Fibroblast of skin of right quadriceps (primary cell): Measurements from ENCODE around the gene CELSR2.
A peak's percentile ranks its signal among the peaks of the same experiment; 100 is the strongest.

Experiments used
- DNase-seq: peaks from one replicate; pipeline ENCODE4 v3.0.0-alpha.2; 2013

The CELSR2 gene

DNA sequence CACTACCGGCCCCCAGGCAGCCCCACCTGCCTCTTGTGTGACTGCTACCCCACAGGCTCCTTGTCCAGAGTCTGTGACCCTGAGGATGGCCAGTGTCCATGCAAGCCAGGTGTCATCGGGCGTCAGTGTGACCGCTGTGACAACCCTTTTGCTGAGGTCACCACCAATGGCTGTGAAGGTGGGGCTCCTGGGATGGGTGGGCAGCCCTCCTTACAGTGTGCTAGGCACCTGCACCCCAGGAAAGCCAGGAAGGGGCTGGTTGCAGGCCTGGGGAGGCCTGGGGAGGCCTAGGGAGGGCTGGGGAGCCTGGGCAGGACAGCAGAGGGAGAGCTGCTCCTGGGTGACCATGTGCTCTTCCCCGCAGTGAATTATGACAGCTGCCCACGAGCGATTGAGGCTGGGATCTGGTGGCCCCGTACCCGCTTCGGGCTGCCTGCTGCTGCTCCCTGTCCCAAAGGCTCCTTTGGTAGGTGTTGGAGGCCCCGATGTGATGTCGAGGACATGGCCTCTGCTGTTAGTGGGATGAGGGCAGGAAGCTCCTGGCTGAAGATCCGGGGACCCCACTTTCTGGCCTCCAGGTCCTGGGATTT is 16.5 kb downstream of the CELSR2 start:
- DNase-seq, result no peak

DNA sequence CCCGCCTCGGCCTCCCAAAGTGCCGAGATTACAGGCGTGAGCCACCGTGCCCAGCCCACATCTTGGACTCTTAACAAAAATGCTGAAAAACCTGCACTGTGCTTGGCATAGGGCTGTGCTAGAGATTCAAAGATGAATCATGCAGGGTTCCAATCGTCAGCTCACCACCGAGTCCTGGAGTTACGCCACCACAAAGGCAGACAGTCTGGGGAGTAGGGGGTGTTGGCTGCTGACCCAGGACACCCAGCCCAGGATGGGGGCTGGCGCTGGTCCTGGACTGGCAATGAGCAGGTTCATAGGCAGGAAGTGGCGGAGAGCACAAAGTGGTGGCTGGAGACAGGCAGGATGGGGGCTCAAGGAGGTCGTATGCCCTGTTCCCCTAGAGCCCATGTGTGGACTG is 17.6 kb downstream of the CELSR2 start:
- DNase-seq, result peak; percentile 59

DNA sequence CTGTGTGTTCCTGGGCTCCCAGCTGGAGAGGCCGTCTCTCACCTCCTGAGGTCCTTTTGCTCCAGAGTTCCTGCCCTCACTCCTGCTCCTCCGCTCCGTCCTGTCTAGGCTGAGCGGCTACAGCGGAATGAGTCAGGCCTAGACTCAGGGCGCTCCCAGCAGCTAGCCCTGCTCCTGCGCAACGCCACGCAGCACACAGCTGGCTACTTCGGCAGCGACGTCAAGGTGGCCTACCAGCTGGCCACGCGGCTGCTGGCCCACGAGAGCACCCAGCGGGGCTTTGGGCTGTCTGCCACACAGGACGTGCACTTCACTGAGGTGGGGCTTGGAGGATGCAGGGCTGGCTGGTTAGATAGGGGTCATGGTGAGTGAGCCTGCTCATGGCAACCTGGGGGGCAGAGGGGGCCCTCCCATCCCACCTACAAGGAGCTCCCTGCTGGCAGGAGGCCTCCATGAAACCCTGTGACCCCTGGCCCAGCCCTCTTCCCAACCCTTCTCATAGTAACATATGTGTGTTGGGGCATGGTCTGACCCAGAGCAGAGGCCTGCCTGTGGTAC is 18.5 kb downstream of the CELSR2 start:
- DNase-seq, result no peak

DNA sequence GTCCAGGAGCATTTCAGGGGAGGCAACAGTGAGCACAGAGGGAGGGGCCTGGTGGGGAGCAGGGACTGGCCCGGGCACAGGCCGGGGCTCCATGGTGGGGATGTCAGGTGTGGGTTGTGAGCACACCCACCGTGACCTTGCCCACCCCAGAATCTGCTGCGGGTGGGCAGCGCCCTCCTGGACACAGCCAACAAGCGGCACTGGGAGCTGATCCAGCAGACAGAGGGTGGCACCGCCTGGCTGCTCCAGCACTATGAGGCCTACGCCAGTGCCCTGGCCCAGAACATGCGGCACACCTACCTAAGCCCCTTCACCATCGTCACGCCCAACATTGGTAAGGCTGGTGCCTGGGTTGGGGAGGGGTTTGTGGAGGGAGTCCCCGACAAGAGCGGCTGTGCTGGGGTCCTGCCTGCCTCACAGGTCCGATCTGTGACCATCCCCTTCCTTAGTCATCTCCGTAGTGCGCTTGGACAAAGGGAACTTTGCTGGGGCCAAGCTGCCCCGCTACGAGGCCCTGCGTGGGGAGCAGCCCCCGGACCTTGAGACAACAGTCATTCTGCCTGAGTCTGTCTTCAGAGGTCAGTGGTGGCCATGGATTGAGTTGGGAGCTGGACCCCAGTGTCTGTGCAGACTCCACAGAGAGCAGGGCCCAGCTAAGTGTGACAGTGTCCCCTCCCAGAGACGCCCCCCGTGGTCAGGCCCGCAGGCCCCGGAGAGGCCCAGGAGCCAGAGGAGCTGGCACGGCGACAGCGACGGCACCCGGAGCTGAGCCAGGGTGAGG is 19.3 kb downstream of the CELSR2 start:
- DNase-seq, result no peak

DNA sequence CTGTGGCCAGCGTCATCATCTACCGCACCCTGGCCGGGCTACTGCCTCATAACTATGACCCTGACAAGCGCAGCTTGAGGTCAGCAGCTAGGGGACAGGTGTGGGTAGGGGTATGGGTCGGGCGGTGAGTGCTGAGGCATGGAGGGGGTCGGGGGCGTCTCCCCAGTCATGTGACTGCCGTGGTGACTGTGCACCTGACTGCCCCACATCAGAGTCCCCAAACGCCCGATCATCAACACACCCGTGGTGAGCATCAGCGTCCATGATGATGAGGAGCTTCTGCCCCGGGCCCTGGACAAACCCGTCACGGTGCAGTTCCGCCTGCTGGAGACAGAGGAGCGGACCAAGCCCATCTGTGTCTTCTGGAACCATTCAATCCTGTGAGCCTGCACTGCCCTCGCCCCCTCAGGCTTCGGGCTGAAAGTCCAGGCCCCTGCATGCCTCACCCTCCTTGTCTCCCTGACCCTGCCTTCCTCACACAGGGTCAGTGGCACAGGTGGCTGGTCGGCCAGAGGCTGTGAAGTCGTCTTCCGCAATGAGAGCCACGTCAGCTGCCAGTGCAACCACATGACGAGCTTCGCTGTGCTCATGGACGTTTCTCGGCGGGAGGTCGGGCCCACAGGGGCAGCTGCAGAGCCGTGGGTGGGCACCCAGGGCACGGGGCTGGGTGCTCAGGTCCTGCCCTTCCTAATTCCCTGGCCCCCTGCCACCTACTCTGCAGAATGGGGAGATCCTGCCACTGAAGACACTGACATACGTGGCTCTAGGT is 20.1 kb downstream of the CELSR2 start:
- no peak for DNase-seq

DNA sequence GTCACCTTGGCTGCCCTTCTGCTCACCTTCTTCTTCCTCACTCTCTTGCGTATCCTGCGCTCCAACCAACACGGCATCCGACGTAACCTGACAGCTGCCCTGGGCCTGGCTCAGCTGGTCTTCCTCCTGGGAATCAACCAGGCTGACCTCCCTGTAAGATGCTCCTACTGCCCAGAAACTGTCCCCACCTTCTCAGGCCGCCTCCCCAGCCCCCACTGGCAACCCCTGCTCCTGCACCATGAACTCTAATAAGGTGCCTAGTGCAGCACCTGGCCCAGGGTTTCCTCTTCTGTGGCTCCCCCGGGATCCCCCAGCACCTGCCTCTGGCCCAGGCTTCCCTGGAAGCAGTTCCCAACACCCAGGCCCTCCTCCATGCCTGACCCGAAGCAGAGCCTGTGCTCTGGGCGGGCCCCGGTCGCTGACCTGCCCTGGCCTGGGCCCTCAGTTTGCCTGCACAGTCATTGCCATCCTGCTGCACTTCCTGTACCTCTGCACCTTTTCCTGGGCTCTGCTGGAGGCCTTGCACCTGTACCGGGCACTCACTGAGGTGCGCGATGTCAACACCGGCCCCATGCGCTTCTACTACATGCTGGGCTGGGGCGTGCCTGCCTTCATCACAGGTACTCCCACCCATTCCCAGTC is 20.8 kb downstream of the CELSR2 start:
- DNase-seq, result no peak

DNA sequence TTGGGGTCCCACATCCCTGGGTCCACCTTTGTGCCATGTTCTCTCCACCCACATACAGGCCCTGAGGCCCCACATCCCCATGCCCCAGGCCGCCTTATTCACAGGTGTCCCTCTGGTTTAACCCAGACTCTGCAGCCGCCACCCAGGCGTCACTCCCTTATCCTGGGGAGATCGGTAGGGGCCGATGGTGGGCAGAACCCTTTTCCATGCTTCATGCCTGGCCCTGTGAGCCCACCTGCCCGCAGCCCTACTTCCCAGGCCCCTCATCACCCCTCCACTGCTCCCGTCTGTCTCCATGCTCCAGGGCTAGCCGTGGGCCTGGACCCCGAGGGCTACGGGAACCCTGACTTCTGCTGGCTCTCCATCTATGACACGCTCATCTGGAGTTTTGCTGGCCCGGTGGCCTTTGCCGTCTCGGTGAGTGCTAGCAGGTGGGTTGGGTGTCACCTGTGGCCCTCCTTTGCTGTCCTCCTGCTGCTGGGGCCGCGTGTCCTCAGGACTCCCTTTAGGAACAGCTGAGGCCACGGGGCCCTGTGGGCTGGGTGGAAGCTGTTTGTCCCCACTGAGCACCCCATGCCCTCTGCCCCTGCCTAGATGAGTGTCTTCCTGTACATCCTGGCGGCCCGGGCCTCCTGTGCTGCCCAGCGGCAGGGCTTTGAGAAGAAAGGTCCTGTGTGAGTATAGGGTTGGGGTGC is 21.4 kb downstream of the CELSR2 start:
- no peak for DNase-seq

DNA sequence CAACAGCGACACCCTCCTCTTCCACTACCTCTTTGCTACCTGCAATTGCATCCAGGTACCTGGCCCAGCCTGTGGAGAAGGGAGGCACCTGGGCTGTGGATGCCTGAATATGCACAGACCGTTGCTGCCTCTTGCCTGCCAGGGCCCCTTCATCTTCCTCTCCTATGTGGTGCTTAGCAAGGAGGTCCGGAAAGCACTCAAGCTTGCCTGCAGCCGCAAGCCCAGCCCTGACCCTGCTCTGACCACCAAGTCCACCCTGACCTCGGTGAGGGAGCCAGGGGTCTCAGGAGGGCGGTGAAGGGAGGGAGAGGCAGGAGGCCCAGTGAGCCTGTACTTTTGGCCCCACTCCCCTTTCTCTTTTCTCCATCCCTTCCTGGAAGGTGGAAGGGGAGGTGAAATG is 22.1 kb downstream of the CELSR2 start:
- DNase-seq, result no peak

DNA sequence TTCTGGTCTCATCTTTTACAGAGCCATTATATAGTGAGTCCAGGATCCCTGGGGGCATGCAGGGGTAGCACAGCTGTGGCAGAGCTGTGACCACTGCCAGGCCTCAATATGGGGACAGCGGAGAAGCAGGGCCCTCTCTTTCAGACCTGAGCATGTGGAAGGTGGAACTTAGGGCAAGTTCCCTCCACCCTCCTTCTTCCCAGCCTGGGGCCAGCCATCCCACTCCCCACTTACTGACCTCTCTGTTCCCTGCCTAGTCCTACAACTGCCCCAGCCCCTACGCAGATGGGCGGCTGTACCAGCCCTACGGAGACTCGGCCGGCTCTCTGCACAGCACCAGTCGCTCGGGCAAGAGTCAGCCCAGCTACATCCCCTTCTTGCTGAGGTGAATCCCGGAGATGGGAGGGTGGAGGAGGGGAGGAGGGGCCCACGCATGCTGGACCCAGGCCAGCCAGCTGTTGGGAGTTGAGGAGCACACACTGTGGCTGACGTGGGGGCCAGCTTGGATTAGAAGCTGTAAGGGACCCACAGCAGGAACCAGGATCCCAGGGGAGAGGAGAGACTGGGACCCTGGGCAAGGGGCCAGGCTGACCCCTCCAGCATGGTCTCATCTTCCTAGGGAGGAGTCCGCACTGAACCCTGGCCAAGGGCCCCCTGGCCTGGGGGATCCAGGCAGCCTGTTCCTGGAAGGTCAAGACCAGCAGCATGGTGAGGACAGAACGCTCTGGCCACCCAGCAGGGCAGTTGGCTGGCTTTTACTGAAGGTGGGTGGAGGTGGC is 22.9 kb downstream of the CELSR2 start:
- no peak for DNase-seq

DNA sequence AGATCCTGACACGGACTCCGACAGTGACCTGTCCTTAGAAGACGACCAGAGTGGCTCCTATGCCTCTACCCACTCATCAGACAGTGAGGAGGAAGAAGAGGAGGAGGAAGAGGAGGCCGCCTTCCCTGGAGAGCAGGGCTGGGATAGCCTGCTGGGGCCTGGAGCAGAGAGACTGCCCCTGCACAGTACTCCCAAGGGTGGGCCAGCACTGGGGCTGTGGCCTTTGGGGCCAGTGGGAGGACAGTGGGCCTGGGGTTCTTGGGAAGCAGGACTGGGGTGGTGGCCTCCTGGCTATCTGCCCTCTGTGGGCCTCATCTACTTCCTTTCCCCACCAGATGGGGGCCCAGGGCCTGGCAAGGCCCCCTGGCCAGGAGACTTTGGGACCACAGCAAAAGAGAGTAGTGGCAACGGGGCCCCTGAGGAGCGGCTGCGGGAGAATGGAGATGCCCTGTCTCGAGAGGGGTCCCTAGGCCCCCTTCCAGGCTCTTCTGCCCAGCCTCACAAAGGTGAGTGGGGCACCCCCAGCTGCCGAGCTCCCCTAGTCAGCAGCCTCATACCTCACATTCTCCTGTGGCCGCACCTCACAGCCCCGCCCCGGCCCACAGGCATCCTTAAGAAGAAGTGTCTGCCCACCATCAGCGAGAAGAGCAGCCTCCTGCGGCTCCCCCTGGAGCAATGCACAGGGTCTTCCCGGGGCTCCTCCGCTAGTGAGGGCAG is 23.6 kb downstream of the CELSR2 start:
- DNase-seq, result no peak

DNA sequence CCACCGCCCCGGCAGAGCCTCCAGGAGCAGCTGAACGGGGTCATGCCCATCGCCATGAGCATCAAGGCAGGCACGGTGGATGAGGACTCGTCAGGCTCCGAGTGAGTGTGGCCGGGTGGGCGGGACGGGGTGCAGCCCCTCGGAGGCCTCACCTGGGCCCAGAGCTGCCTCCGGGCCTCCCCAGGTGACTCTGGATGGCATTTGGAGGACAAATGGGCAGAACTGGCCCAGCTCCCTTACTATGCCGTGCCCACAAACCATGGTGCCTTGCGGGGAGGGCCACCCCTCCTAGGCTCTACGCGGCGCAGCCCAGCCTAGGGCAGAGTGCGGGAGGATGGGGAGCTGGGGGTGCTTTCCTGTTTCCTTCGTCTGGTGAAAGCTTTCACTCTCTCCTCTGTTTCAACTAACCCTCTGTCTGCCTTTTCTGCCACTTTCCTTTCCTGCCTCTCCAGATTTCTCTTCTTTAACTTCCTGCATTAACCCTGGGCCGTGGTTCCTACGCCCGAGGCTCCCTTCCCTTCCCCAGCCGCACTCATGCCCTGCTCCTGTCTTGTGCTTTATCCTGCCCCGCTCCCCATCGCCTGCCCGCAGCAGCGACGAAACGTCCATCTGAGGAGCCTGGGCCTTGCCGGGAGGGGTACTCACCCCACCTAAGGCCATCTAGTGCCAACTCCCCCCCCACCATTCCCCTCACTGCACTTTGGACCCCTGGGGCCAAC is 24.4 kb downstream of the CELSR2 start:
- no peak for DNase-seq

DNA sequence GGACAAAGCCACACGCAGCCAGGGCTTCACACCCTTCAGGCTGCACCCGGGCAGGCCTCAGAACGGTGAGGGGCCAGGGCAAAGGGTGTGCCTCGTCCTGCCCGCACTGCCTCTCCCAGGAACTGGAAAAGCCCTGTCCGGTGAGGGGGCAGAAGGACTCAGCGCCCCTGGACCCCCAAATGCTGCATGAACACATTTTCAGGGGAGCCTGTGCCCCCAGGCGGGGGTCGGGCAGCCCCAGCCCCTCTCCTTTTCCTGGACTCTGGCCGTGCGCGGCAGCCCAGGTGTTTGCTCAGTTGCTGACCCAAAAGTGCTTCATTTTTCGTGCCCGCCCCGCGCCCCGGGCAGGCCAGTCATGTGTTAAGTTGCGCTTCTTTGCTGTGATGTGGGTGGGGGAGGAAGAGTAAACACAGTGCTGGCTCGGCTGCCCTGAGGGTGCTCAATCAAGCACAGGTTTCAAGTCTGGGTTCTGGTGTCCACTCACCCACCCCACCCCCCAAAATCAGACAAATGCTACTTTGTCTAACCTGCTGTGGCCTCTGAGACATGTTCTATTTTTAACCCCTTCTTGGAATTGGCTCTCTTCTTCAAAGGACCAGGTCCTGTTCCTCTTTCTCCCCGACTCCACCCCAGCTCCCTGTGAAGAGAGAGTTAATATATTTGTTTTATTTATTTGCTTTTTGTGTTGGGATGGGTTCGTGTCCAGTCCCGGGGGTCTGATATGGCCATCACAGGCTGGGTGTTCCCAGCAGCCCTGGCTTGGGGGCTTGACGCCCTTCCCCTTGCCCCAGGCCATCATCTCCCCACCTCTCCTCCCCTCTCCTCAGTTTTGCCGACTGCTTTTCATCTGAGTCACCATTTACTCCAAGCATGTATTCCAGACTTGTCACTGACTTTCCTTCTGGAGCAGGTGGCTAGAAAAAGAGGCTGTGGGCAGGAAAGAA is 25.5 kb downstream of the CELSR2 start:
- DNase-seq, result peak; percentile 62

DNA sequence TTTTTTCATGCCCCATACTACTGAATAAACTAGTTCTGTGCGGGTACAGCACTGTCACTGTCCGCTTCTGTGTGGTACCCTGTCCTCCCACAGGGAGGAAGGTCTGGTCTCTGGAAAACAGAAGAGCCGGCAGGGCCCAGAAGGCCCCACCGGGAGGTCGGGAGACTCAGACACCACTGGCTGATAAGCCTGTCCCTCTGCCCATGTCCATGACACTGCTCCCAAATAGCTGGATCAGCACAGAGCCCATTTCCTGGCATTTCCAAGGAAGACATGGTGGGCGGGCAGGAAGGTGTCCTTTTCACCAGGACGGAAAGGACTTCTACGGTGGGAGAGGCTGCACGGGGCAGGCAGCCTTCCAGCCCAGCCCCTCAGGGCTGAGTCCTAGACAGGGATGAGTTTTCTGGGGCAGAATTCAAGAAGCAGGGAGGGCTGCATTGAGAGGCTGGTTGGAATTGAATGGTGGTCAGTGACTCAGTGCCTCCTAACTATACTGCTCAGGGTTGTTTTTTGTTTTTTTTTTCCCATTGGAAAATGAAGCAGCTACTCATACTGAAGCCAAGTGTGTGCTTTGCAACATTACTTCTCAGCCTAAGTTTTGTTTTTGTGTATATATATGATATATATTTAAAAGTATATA is 26.5 kb downstream of the CELSR2 start:
- peak; percentile 58 for DNase-seq

DNA sequence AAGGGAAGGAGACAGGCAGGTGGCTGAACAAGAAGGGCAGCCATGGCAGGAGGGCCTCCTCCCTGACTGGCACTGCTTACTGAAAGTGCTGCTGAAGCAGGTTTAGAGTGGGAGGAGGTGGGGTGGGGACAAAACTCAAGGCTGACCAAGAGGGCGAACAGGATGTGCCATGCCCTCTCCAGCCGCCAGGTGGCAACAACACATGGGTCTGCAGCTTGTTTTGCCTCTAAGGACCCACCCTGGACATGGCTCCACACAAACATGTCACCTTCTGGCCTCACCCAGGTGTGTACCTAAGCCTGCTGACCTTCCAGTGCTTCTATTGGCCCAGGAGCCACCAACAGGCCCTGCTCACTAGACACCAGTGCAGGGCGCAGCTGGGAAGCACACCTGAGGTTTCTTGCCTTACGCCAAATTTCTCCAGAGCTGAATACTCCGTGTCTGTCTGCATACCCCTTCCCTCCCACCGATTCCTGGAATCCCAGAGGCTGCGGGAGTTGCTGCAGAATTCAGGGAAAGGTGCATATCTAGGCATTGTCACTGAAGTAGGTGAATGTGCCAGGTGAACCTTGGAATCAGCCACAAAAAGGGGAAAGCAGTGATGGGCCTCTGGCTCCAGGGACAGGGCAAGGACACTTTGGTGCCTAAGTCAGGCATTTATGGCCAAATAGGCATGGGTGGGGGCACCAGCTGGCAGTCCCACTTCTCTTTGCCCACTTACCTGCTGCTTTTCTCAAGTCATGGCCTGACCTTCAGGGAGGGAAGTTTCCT is 28.3 kb downstream of the CELSR2 start:
- peak; percentile 51 for DNase-seq

DNA sequence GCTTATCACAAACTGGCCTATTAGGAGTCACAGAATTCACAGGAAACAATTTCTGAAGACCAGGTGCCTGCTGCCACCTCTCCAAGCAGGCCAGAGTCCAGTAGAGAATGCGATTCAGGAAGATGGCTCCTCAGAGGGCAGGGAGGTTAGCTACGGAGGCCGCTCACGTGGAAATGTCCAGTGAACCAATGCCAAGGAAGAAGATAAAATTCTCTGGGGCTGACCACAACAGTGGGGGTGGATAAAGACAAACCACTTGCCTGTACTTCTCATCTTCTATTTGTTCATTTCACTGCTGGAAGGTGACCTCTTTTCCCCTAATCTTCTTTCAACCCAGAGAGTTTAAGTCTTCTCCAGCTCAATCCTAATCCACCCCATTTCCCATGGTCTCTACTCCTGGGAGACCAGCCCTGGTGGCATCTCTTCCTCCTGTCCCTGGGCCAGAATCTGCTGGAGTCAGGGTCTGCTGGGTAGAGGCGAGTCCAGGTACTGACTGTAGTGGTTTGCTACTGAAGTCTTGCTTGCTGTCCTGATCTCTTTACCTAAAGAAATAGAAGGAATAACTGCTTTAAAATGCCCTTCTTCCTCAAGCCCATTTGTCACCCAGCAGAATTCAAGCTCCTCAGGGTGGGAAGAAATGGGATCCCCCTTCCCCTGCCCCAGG is 30.4 kb downstream of the CELSR2 start:
- no peak for DNase-seq

DNA sequence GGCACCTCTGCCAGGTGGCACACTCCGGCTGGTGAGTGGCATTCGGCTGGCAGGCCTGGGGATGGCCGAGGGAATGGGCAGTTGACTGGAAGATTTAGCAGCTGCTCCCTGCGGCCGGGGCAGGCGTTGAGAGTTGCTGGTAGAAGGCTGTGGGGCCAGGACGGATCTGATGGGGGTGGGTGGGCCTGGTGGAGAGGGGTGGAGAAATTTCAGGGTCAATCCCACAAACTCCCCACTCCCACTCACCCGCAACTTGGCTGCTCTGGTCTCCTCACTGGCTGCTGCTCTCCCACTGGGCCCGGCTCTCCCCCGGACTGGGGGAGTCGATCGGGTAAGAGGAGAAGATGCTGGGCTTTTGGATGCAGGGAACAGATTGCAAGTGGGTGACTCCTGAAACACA is 31.5 kb downstream of the CELSR2 start:
- DNase-seq, result no peak
